Measurements from ENCODE around the gene TWIST2.

DNA sequence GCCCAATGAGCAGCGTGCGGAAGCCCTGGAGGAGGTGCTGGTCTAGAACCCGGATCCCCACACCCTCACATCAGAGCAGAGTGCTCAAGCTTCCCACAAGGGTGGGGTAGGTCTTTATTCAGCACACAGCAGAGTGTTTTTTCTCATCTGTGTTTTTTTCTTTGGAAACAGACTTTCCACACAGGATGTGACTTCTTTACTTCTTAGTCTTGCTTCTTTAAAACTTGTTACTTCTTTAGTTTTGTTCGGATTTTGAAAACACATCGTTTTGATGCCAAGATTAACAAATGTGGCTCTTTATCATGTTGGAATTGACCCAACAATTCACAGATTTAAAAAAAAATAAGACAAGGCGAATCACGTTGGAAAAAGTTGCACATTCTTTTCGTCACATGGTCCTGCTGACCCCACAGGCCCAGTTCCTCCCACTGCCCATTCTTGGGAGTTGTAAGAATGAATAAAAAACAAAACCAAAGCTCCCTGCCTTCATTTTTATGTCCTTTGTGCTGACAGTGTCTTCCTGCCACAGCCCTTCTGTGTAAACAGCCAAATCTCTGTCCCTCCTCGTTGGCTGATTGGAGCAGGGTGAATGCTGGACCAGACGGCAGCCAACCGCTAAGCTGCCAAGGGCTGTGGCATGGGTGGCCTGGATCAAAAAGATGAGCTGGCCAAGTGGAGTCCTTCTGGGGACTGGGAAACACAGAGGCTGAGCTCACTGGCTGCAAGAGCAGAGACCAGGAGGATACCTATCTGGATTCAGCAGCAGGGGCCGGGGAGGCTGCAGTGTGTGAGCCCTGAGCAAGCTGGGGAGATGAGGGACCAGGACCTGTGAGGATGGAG is 81.6 kb downstream of the TWIST2 start:
- TF ChIP-seq, protein P1, sequence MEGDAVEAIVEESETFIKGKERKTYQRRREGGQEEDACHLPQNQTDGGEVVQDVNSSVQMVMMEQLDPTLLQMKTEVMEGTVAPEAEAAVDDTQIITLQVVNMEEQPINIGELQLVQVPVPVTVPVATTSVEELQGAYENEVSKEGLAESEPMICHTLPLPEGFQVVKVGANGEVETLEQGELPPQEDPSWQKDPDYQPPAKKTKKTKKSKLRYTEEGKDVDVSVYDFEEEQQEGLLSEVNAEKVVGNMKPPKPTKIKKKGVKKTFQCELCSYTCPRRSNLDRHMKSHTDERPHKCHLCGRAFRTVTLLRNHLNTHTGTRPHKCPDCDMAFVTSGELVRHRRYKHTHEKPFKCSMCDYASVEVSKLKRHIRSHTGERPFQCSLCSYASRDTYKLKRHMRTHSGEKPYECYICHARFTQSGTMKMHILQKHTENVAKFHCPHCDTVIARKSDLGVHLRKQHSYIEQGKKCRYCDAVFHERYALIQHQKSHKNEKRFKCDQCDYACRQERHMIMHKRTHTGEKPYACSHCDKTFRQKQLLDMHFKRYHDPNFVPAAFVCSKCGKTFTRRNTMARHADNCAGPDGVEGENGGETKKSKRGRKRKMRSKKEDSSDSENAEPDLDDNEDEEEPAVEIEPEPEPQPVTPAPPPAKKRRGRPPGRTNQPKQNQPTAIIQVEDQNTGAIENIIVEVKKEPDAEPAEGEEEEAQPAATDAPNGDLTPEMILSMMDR (IDR thresholded peaks at IDR 0.05; ENCODE audit: low read length), result no peak
- TF ChIP-seq EZH2 (optimal IDR thresholded peaks at IDR 0.05; ENCODE audit: low read depth, low read length) (no peak), EZH2phosphoT487 (IDR thresholded peaks at IDR 0.05; ENCODE audit: low read length) (no peak)
